OCI-LY3 (cell line): ENCODE measurements around the gene VCAM1.

Experiments used
- H2AFZ ChIP-seq: fragments of 200-600, 300-600 bp; shearing (Covaris generic); 2 replicates; pipeline ENCODE4 v1.6.0; 2014; ENCODE audit warnings: antibody characterized with exemption, low read depth, low read length
- H3K27ac ChIP-seq: fragments of 200-600, 300-600 bp; sonication (generic); 2 replicates; pipeline ENCODE4 v1.5.1; 2014; ENCODE audit warnings: mild to moderate bottlenecking, low read length, moderate library complexity, mixed read lengths
- H3K27me3 ChIP-seq: fragments of 200-600, 300-600 bp; sonication (generic); 2 replicates; pipeline ENCODE4 v1.6.1; 2014; ENCODE audit warnings: low read depth, low read length, mixed read lengths
- H3K36me3 ChIP-seq: fragments of 200-600, 300-600 bp; sonication (generic); replicated peaks from 2 replicates; pipeline ENCODE3; 2014; ENCODE audit warnings: low read depth, low read length, mixed read lengths
- H3K4me1 ChIP-seq: fragments of 300-600, 200-600 bp; sonication (generic); 2 replicates; pipeline ENCODE4 v1.6.1; 2014; ENCODE audit warnings: low read length, mixed read lengths
- H3K4me2 ChIP-seq: fragments of 200-600, 300-600 bp; sonication (generic); 2 replicates; pipeline ENCODE4 v1.6.1; 2014; ENCODE audit warnings: low read length, mixed read lengths
- H3K4me3 ChIP-seq: fragments of 300-600, 200-600 bp; sonication (generic); 2 replicates; pipeline ENCODE4 v1.5.1; 2014; ENCODE audit warnings: antibody characterized with exemption, mild to moderate bottlenecking, low read length, moderate library complexity
- H3K79me2 ChIP-seq: fragments of 300-600, 200-600 bp; shearing (Covaris generic); 2 replicates; pipeline ENCODE4 v1.6.1; 2014; ENCODE audit warnings: mild to moderate bottlenecking, low read length, mixed read lengths
- H3K9ac ChIP-seq: fragments of 300-600, 200-600 bp; shearing (Covaris generic); 2 replicates; pipeline ENCODE4 v1.6.0; 2014; ENCODE audit warnings: mild to moderate bottlenecking, low read length, moderate library complexity
- H3K9me3 ChIP-seq: fragments of 200-600, 300-600 bp; shearing (Covaris generic); 2 replicates; pipeline ENCODE4 v1.6.1; 2014; ENCODE audit warnings: low read length, mixed read lengths; ENCODE audit not compliant: insufficient read depth
- H4K20me1 ChIP-seq: fragments of 200-600, 300-600 bp; sonication (generic); 2 replicates; pipeline ENCODE4 v1.6.1; 2016; ENCODE audit warnings: low read length, mixed read lengths; ENCODE audit not compliant: insufficient read depth
- EZH2phosphoT487 ChIP-seq: fragments of 200-600 bp; shearing (Covaris generic); IDR thresholded peaks from 2 replicates; pipeline ENCODE4 v1.6.1; 2018; ENCODE audit warnings: antibody characterized with exemption, mixed run types, low read depth
- TF ChIP-seq, protein P1 (sequence below): fragments of 200-600, 300-600 bp; sonication (generic); IDR thresholded peaks from 2 replicates; pipeline ENCODE4 v1.5.1; 2014; ENCODE audit warnings: antibody characterized with exemption, low read length, low read depth

VCAM1 gene

GRCh38 chr1:100719490-100719889, at the start of gene VCAM1:
VCAM1 (plus strand) TSS chr1:100719742; CDS start chr1:100719861, 119 bp downstream.
- Histone ChIP-seq H3K27me3 (no peaks in the 10 kb centered on the region), H3K36me3 (no peaks in the 10 kb centered on the region), H3K4me3 (peak within 1 kb of the TSS; percentile 51), H3K79me2 (no peaks in the 10 kb centered on the region), H3K9me3 (no peaks in the 10 kb centered on the region), H2AFZ (0 out of 2 replicates have a peak within 1 kb of the TSS, but pooled peaks have one; percentile 30), H3K4me2 (peak within 1 kb of the TSS; percentile 69), H3K27ac (no peak within 1 kb of the TSS), H3K4me1 (peaks cover 19% of the 10 kb centered on the region), H4K20me1 (no peaks in the 10 kb centered on the region), H3K9ac (no peak within 1 kb of the TSS)
- TF ChIP-seq, protein P1, sequence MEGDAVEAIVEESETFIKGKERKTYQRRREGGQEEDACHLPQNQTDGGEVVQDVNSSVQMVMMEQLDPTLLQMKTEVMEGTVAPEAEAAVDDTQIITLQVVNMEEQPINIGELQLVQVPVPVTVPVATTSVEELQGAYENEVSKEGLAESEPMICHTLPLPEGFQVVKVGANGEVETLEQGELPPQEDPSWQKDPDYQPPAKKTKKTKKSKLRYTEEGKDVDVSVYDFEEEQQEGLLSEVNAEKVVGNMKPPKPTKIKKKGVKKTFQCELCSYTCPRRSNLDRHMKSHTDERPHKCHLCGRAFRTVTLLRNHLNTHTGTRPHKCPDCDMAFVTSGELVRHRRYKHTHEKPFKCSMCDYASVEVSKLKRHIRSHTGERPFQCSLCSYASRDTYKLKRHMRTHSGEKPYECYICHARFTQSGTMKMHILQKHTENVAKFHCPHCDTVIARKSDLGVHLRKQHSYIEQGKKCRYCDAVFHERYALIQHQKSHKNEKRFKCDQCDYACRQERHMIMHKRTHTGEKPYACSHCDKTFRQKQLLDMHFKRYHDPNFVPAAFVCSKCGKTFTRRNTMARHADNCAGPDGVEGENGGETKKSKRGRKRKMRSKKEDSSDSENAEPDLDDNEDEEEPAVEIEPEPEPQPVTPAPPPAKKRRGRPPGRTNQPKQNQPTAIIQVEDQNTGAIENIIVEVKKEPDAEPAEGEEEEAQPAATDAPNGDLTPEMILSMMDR: no peak
- TF ChIP-seq EZH2phosphoT487: no peak

GRCh38 chr1:100670083-100670482, 49.5 kb upstream of the VCAM1 start:
- TF ChIP-seq EZH2phosphoT487: no peak
- TF ChIP-seq, protein P1: no peak
- no peak overlapping the region for H3K27ac ChIP-seq
- H3K4me1 ChIP-seq: no peaks in the 10 kb centered on the region
- no peaks in the 10 kb centered on the region for H3K36me3 ChIP-seq
- H2AFZ ChIP-seq: no peak overlapping the region
- H3K4me3 ChIP-seq: no peak overlapping the region
- H3K27me3 ChIP-seq: no peaks in the 10 kb centered on the region
- H3K4me2 ChIP-seq: no peak overlapping the region
- H4K20me1 ChIP-seq: no peaks in the 10 kb centered on the region
- no peaks in the 10 kb centered on the region for H3K79me2 ChIP-seq
- no peaks in the 10 kb centered on the region for H3K9me3 ChIP-seq
- H3K9ac ChIP-seq: no peak overlapping the region

DNA sequence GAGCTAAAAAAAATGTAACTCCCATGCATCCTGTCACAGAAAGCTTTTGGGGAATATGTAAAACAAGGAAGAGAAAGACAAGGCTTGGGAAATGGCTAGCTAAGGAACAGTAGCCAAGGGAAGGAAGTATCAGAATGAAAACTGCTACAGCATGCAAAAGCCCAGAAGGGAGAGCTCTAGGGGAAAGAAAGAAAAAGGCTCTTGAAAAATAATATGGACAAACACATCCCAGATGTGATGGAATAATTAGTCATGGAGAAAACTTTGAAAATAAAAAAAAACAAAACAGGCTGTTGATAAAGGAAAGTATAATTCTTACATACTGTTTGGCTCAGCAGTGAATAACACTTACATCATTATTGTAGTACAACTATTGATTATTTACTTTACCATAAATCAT, 47.9 kb upstream of the VCAM1 start:
- Histone ChIP-seq H3K4me1 (no peaks in the 10 kb centered on the region), H2AFZ (no peak overlapping the region), H4K20me1 (no peaks in the 10 kb centered on the region), H3K79me2 (no peaks in the 10 kb centered on the region), H3K36me3 (no peaks in the 10 kb centered on the region), H3K9me3 (no peaks in the 10 kb centered on the region), H3K9ac (no peak overlapping the region), H3K4me3 (no peak overlapping the region), H3K27me3 (no peaks in the 10 kb centered on the region), H3K4me2 (no peak overlapping the region), H3K27ac (no peak overlapping the region)
- TF ChIP-seq, protein P1: no peak
- no peak for TF ChIP-seq EZH2phosphoT487

GRCh38 chr1:100683448-100684349, 35.8 kb upstream of the VCAM1 start:
- Histone ChIP-seq H3K36me3 (no peaks in the 10 kb centered on the region), H4K20me1 (no peaks in the 10 kb centered on the region), H3K4me1 (peaks cover 9% of the 10 kb centered on the region), H3K4me3 (no peak overlapping the region), H3K27me3 (no peaks in the 10 kb centered on the region), H3K27ac (no peak overlapping the region), H3K9me3 (no peaks in the 10 kb centered on the region), H3K4me2 (no peak overlapping the region), H2AFZ (no peak overlapping the region), H3K9ac (no peak overlapping the region), H3K79me2 (no peaks in the 10 kb centered on the region)
- TF ChIP-seq, protein P1: no peak
- TF ChIP-seq EZH2phosphoT487: no peak
